B cell (primary cell): ENCODE data around the gene WDR38. TPM values are rescaled to one million over a fixed set of nuclear protein-coding genes. Genes with fewer than 3 reads are reported as not detected.
A peak's percentile ranks its signal among the peaks of the same experiment; 100 is the strongest.

Experiments
- ATAC-seq: fragments of 200-7000 bp; cut with Tn5 transposase; one replicate; pipeline ENCODE4 v1.10.0; 2021; ENCODE audit warnings: low read depth, mild to moderate bottlenecking, moderate number of reproducible peaks, moderate library complexity
- CTCF ChIA-PET: fragments of 350-600 bp; sonication (Branson Sonifier 250); formaldehyde crosslinking; loops from one replicate; lab custom pipeline; 2021; ENCODE audit warnings: antibody characterized with exemption, inconsistent platforms; lab: Charles Lee
- POLR2A ChIA-PET: fragments of 350-600 bp; sonication (Branson Sonifier 250); formaldehyde crosslinking; loops from one replicate; lab custom pipeline; 2021; ENCODE audit warnings: antibody characterized with exemption; lab: Charles Lee
- DNase-seq: peaks from one replicate; pipeline ENCODE4 v3.0.0; 2013
- H2AFZ ChIP-seq: 2 replicates; pipeline ENCODE4 v1.6.1; 2012; ENCODE audit warnings: mild to moderate bottlenecking, low read depth, low read length; ENCODE audit not compliant: insufficient read depth, poor library complexity, severe bottlenecking
- H3K27ac ChIP-seq, 2 donors: 1 replicate in 1 of 2; 2 replicates in 1 of 2; pipeline ENCODE4 v1.5.1; 2012 to 2013; ENCODE audit warnings: low read length in 2 of 2, mild to moderate bottlenecking in 2 of 2, moderate library complexity in 1 of 2
- H3K27me3 ChIP-seq, 4 experiments: fragments of 200-600 bp in 1 of 4; sonication (generic) in 1 of 4; replicated peaks in 1 of 4; 1 replicate in 2 of 4; 2 replicates in 2 of 4; pipeline versions ENCODE4 v1.6.1 to v1.7.0; 2013 to 2016; ENCODE audit warnings: low read length in 3 of 4, mild to moderate bottlenecking in 2 of 4, mixed read lengths in 1 of 4, moderate library complexity in 1 of 4; ENCODE audit not compliant: insufficient read depth in 4 of 4, control insufficient read depth in 3 of 4; ENCODE audit errors: control extremely low read depth in 1 of 4
- H3K36me3 ChIP-seq, 2 experiments: replicated peaks in 1 of 2; 1 replicate in 1 of 2; 2 replicates in 1 of 2; pipeline versions ENCODE4 v1.6.1 to v1.7.1; 2013; ENCODE audit warnings: low read length in 1 of 2; ENCODE audit not compliant: insufficient read depth in 2 of 2, control insufficient read depth in 1 of 2; ENCODE audit errors: control extremely low read depth in 1 of 2, extremely low read depth in 1 of 2
- H3K4me1 ChIP-seq, 2 donors: fragments of 200-600 bp in 1 of 2; sonication (generic) in 1 of 2; 1 replicate in 1 of 2; 2 replicates in 1 of 2; pipeline versions ENCODE4 v1.5.1 to v1.6.1; 2013 to 2017; ENCODE audit warnings: low read length in 2 of 2; ENCODE audit not compliant: control insufficient read depth in 2 of 2, insufficient read depth in 2 of 2
- H3K4me2 ChIP-seq: replicated peaks from 2 replicates; pipeline ENCODE3; 2012; ENCODE audit warnings: mild to moderate bottlenecking, low read depth, low read length; ENCODE audit not compliant: poor library complexity, severe bottlenecking
- H3K4me3 ChIP-seq, 5 experiments: fragments of 200-600 bp in 1 of 5; sonication (generic) in 1 of 5; 1 replicate in 3 of 5; 2 replicates in 2 of 5; pipeline versions ENCODE4 v1.5.1 to v1.7.0; 2011 to 2016; ENCODE audit warnings: low read length in 4 of 5, mild to moderate bottlenecking in 4 of 5, low read depth in 2 of 5, control low read depth in 1 of 5, moderate library complexity in 1 of 5; ENCODE audit not compliant: insufficient read depth in 1 of 5; ENCODE audit errors: control extremely low read depth in 1 of 5, extremely low read depth in 1 of 5
- H3K79me2 ChIP-seq: fragments of 200-600 bp; sonication (generic); one replicate; pipeline ENCODE4 v1.6.0; 2016; ENCODE audit warnings: low read length; ENCODE audit not compliant: control insufficient read depth, insufficient read depth
- H3K9ac ChIP-seq: fragments of 200-600 bp; sonication (generic); 2 replicates; pipeline ENCODE4 v1.6.1; 2017; ENCODE audit warnings: mild to moderate bottlenecking, low read length, moderate library complexity
- H3K9me3 ChIP-seq, 3 donors: one replicate each; pipeline versions ENCODE4 v1.6.1 to v1.7.1; 2013; ENCODE audit warnings: low read length in 2 of 3; ENCODE audit not compliant: control insufficient read depth in 2 of 3, insufficient read depth in 1 of 3; ENCODE audit errors: control extremely low read depth in 1 of 3
- H4K20me1 ChIP-seq: 2 replicates; pipeline ENCODE4 v1.6.0; 2012; ENCODE audit warnings: mild to moderate bottlenecking, low read length; ENCODE audit not compliant: insufficient read depth, control insufficient read depth, poor library complexity, severe bottlenecking
- H3K27ac Mint-ChIP-seq: one replicate; pipeline ENCODE4 v1.8.0; 2021; ENCODE audit warnings: mixed read lengths
- H3K27me3 Mint-ChIP-seq: one replicate; pipeline ENCODE4 v1.8.0; 2021; ENCODE audit warnings: mixed read lengths
- H3K4me1 Mint-ChIP-seq: one replicate; pipeline ENCODE4 v1.8.0; 2021; ENCODE audit warnings: mixed read lengths
- H3K4me3 Mint-ChIP-seq: one replicate; pipeline ENCODE4 v1.8.0; 2021; ENCODE audit warnings: mixed read lengths
- H3K9me3 Mint-ChIP-seq: one replicate; pipeline ENCODE4 v1.8.0; 2022; ENCODE audit warnings: mixed read lengths; ENCODE audit not compliant: insufficient read depth
- CTCF ChIP-seq: fragments of 200-600 bp; IDR thresholded peaks from one replicate; pipeline ENCODE4 v1.8.0; 2022; ENCODE audit warnings: antibody characterized with exemption, mild to moderate bottlenecking
- WGBS: methylation state at CpG from one replicate; pipeline ENCODE4 v1.1.5; 2013; ENCODE audit warnings: missing lambda C conversion rate; ENCODE audit not compliant: insufficient coverage; 5-methylcytosine and 5-hydroxymethylcytosine counted together
- intact Hi-C: fragments of 100-400 bp; cut with micrococcal nuclease; formaldehyde crosslinking; loops from one replicate; pipeline ENCODE4 v1.10.0; 2022
- polyA plus RNA-seq: library from polyadenylated mRNA; depleted of rRNA; stranded (reverse); fragments of >200 nt; gene quantifications from 2 replicates; pipeline ENCODE4 v1.2.3, GENCODE V29; 2012
- total RNA-seq, 2 donors: library from RNA; stranded (reverse); fragments of 120-200 nt in 1 of 2; gene quantifications; 1 replicate in 1 of 2; 2 replicates in 1 of 2; pipeline versions ENCODE4 v1.2.3 to v1.2.4, GENCODE V29; 2013 to 2022

WDR38 gene
- total and polyA plus RNA-seq, 2 donors (not counting 1 experiment from before 2014, with no cell fraction given) = not detected

GRCh38 chr9:124868511-124869465 is 15.5 kb downstream of the WDR38 start:
- DNase-seq (peak; percentile 92), ATAC-seq (peak; percentile 72)
- Histone ChIP-seq H2AFZ (peak overlapping the region; percentile 91), H3K27me3 (no peaks in the 10 kb centered on the region), H3K9ac (peak overlapping the region; percentile 99), H3K79me2 (peaks cover 57% of the 10 kb centered on the region), H3K9me3 (no peaks in the 10 kb centered on the region), H3K4me2 (peak overlapping the region; percentile 98), H3K36me3 (peaks cover 0 to 22% of the 10 kb centered on the region in 2 experiments), H3K4me1 (peaks cover 44 to 52% of the 10 kb centered on the region in 2 donors), H3K27ac (peak overlapping the region; percentile 92 to 96), H4K20me1 (peaks cover 37% of the 10 kb centered on the region), H3K4me3 (peak overlapping the region; percentile 79 to 100 (median 97))
- CTCF ChIA-PET = interaction anchor here (1.3 to 1.7 kb wide), 2 partner anchors 13 to 15 kb away, joined by 3 to 8 read pairs; partner anchors contain the start of gene WDR38
- intact Hi-C loops = loop anchor here (1.0 to 10.0 kb wide), 4 partner anchors 7 to 1936 kb away; partner anchors contain the start of genes GOLGA1, RPL35, WDR38 and ZBTB43
- POLR2A ChIA-PET = interaction anchor here (0.9 kb wide), 1 partner anchor 70 kb away, joined by 3 read pairs; no protein-coding TSS in a partner anchor
- H3K27me3 Mint-ChIP-seq = no peaks in the 10 kb centered on the region
- H3K9me3 Mint-ChIP-seq = no peaks in the 10 kb centered on the region
- no peak for TF ChIP-seq CTCF
- peak overlapping the region; percentile 94 for H3K4me3 Mint-ChIP-seq
- peak overlapping the region; percentile 97 for H3K27ac Mint-ChIP-seq
- WGBS = under 1% methylated on average over 101 of the region's 101 CpGs
- peaks cover 54% of the 10 kb centered on the region for H3K4me1 Mint-ChIP-seq
